Posterior vena cava (tissue), 2 donors: Measurements from ENCODE around the gene TBX10. TPM values are rescaled to one million over a fixed set of nuclear protein-coding genes. Genes with fewer than 3 reads are reported as not detected.
"Not testable (repeated sequence)": the region's sequence is repeated elsewhere in the genome, so short reads cannot be mapped to it uniquely, and the experiment has no call there.

Experiments used
- DNase-seq: peaks from one replicate; pipeline ENCODE4 v3.0.0-alpha.2; 2020; ENCODE audit warnings: low spot score
- intact Hi-C, 2 donors: fragments of 100-400 bp; cut with DNase I; formaldehyde crosslinking; loops; one replicate each; pipeline versions ENCODE4 v1.14.1 to v1.14.2; 2022 to 2023
- total RNA-seq, 2 donors: library from RNA; stranded (reverse); fragmentation: NEBNext Ultra II Directional; extraction: Animal tissue kit (Norgen Biotek cat#: 25700); gene quantifications; one replicate each; pipeline ENCODE4 v1.2.1, GENCODE V29; 2021
- donor health status: DM: yes; HTN: yes; CAD: no.
- donor health status: DM: yes; HTN: yes; CAD: no.

TBX10 gene
- total RNA-seq, 2 donors from 2014 or later: not detected

- intact Hi-C loops: loop anchor here in 1 of 2 donors (2.0 kb wide), 1 partner anchor 72 kb away; no protein-coding TSS in a partner anchor
- peak; percentile 66 for DNase-seq
These were observed 29.2 kb downstream of the TBX10 start for GRCh38 chr11:67610302-67610868.

- DNase-seq: peak; percentile 68
- intact Hi-C loops: no loop called here
These were observed 30.2 kb downstream of the TBX10 start for GRCh38 chr11:67609316-67609715.

GRCh38 chr11:67608486-67608885 is 31.1 kb downstream of the TBX10 start:
- peak; percentile 77 for DNase-seq
- intact Hi-C loops: no loop called here

- intact Hi-C loops: no loop called here
- peak; percentile 55 for DNase-seq
These were observed 32.1 kb downstream of the TBX10 start for GRCh38 chr11:67607507-67607906.

GRCh38 chr11:67606492-67607295 is 32.9 kb downstream of the TBX10 start, which contains the start of gene NDUFV1:
NDUFV1 (plus strand) TSS chr11:67606936; CDS start chr11:67607005, 69 bp downstream.
- peak; percentile 99 for DNase-seq
- intact Hi-C loops: no loop called here

GRCh38 chr11:67606093-67606491 is 33.5 kb downstream of the TBX10 start:
- intact Hi-C loops: no loop called here
- peak; percentile 81 for DNase-seq

- intact Hi-C loops: no loop called here
- peak; percentile 58 for DNase-seq
These were observed 34.1 kb downstream of the TBX10 start for GRCh38 chr11:67605231-67606011.

- DNase-seq: no peak
- intact Hi-C loops: no loop called here
These were observed 34.7 kb downstream of the TBX10 start for GRCh38 chr11:67604815-67605214.

- intact Hi-C loops, DNase-seq: not testable (repeated sequence)
These were observed 35.4 kb downstream of the TBX10 start for GRCh38 chr11:67604119-67604518.

GRCh38 chr11:67601098-67601497 is 38.5 kb downstream of the TBX10 start:
- intact Hi-C loops: no loop called here
- DNase-seq: no peak

- no peak for DNase-seq
These were observed 39.1 kb downstream of the TBX10 start for GRCh38 chr11:67600324-67601029.

GRCh38 chr11:67599149-67599548 is 40.4 kb downstream of the TBX10 start:
- intact Hi-C loops: no loop called here
- DNase-seq: no peak

More at GRCh38 chr11:67600324-67601029, 39.1 kb downstream of the TBX10 start:
- intact Hi-C loops: no loop called here

- DNase-seq, intact Hi-C loops: not testable (repeated sequence)
These were observed 41.6 kb downstream of the TBX10 start for GRCh38 chr11:67597963-67598362.

- DNase-seq, intact Hi-C loops: not testable (repeated sequence)
These were observed 42.1 kb downstream of the TBX10 start for GRCh38 chr11:67597458-67597857.

GRCh38 chr11:67596753-67597300 is 42.7 kb downstream of the TBX10 start:
- intact Hi-C loops: no loop called here
- DNase-seq: no peak

- intact Hi-C loops: no loop called here
- DNase-seq: no peak
These were observed 45.1 kb downstream of the TBX10 start for GRCh38 chr11:67594480-67594879.

GRCh38 chr11:67593565-67593905 is 46.0 kb downstream of the TBX10 start:
- intact Hi-C loops: no loop called here
- no peak for DNase-seq

- no peak for DNase-seq
- intact Hi-C loops: no loop called here
These were observed 46.5 kb downstream of the TBX10 start for GRCh38 chr11:67592880-67593564.
